ENCODE results near the gene GPNMB. TPM values are rescaled to one million over a fixed set of nuclear protein-coding genes. Genes with fewer than 3 reads are reported as not detected.
A peak's percentile ranks its signal among the peaks of the same experiment; 100 is the strongest.

Gene GPNMB
- total and polyA plus RNA-seq, 5 donors: 113 to 246 (median 190) TPM

- no peak overlapping the region for H3K27ac ChIP-seq (ENCODE audit: low read length)
- intact Hi-C loops (cut with DNase I): loop anchor here in 1 of 4 donors (10.0 kb wide), 1 partner anchor 83 kb away; the partner anchor contains the start of gene NUP42
Observed at GRCh38 chr7:23268167-23268566, 21.6 kb downstream of the GPNMB start.

GRCh38 chr7:23268746-23269145 lies 22.2 kb downstream of the GPNMB start:
- ATAC-seq (peak in 1 of 2 donors; percentile 40), DNase-seq (no peak)
- Histone ChIP-seq H3K4me1 (ENCODE audit: control insufficient read depth, insufficient read depth, low read length) (no peaks in the 10 kb centered on the region), H3K4me3 (ENCODE audit: low read length) (no peak overlapping the region), H3K27me3 (ENCODE audit: control insufficient read depth, insufficient read depth) (no peaks in the 10 kb centered on the region), H3K27ac (ENCODE audit: low read length) (no peak overlapping the region), H3K9me3 (ENCODE audit: control insufficient read depth, low read length) (no peaks in the 10 kb centered on the region)
- 82% methylated on average over 4 of the region's 4 CpGs for WGBS
- intact Hi-C loops (cut with DNase I): loop anchor here in 1 of 4 donors (10.0 kb wide), 1 partner anchor 84 kb away; the partner anchor contains the start of gene NUP42

More at GRCh38 chr7:23268167-23268566, 21.6 kb downstream of the GPNMB start:
- ATAC-seq (no peak), DNase-seq (no peak)
- H3K4me1 ChIP-seq (ENCODE audit: control insufficient read depth, insufficient read depth, low read length): no peaks in the 10 kb centered on the region
- no peak overlapping the region for H3K4me3 ChIP-seq (ENCODE audit: low read length)
- 98% methylated on average over 2 of the region's 2 CpGs for WGBS
- no peaks in the 10 kb centered on the region for H3K27me3 ChIP-seq (ENCODE audit: control insufficient read depth, insufficient read depth)
- no peaks in the 10 kb centered on the region for H3K9me3 ChIP-seq (ENCODE audit: control insufficient read depth, low read length)

DNA sequence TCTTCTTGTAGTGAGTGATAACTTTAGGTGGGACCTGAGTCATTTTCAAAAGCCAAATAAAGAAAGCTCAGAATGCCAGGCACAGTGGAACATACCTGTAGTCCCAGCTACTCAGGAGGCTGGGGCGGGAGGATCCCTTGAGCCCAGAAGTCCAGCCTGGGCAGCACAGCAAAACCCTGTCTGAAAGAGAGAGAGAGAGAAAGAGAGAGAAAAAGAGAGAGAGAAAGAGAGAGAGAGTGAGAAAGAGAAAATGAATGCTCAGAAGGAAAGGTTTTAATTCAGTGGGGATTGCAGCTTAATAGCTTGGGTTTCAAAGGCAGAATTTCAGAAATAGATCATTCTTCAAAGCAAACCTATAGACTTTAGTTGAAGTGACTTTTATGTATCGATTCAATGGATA lies 25.7 kb downstream of the GPNMB start:
- WGBS: 94% methylated on average over 2 of the region's 2 CpGs
- Histone ChIP-seq H3K4me3 (ENCODE audit: low read length) (no peak overlapping the region), H3K9me3 (ENCODE audit: control insufficient read depth, low read length) (no peaks in the 10 kb centered on the region), H3K27me3 (ENCODE audit: control insufficient read depth, insufficient read depth) (no peaks in the 10 kb centered on the region), H3K4me1 (ENCODE audit: control insufficient read depth, insufficient read depth, low read length) (no peaks in the 10 kb centered on the region), H3K27ac (ENCODE audit: low read length) (no peak overlapping the region)
- ATAC-seq (no peak), DNase-seq (no peak)
- intact Hi-C loops (cut with DNase I): loop anchor here in 1 of 4 donors (10.0 kb wide), 1 partner anchor 443 kb away; the partner anchor contains the start of gene STK31

DNA sequence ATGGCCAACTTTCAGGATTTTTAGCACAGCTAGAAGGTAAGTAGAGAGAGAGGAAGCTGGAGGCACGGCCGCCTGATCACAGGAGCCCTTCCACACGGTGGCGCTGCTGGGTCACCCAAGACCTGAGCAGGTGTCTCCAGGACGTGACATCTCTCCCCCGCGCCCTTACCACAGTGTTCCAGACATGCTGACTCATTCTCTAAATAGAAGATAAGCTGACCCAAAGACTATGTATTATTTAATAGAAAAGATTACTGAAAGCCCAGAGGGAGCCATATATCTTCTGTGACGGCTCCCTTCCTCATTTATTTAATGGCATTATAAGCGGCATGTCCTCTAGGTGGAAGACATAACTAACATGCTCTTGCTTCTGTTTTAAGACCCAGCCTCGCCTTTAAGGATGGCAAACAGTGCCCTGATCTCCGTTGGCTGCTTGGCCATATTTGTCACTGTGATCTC lies 26.6 kb downstream of the GPNMB start:
- Histone ChIP-seq H3K4me3 (ENCODE audit: low read length) (no peak overlapping the region), H3K9me3 (ENCODE audit: control insufficient read depth, low read length) (no peaks in the 10 kb centered on the region), H3K4me1 (ENCODE audit: control insufficient read depth, insufficient read depth, low read length) (no peaks in the 10 kb centered on the region), H3K27me3 (ENCODE audit: control insufficient read depth, insufficient read depth) (no peaks in the 10 kb centered on the region), H3K27ac (ENCODE audit: low read length) (no peak overlapping the region)
- intact Hi-C loops (cut with DNase I): loop anchor here in 1 of 4 donors (10.0 kb wide), 1 partner anchor 442 kb away; the partner anchor contains the start of gene STK31
- ATAC-seq: peak; percentile 85 to 92
- DNase-seq: peak; percentile 78 to 94 (median 90)
- 13% methylated on average over 11 of the region's 11 CpGs for WGBS

GRCh38 chr7:23275912-23276311 lies 29.3 kb downstream of the GPNMB start:
- intact Hi-C loops (cut with DNase I): loop anchor here in 1 of 4 donors (5.0 to 10.0 kb wide), 2 partner anchors 186 to 439 kb away; partner anchors contain the start of gene STK31
- ATAC-seq: no peak

DNA sequence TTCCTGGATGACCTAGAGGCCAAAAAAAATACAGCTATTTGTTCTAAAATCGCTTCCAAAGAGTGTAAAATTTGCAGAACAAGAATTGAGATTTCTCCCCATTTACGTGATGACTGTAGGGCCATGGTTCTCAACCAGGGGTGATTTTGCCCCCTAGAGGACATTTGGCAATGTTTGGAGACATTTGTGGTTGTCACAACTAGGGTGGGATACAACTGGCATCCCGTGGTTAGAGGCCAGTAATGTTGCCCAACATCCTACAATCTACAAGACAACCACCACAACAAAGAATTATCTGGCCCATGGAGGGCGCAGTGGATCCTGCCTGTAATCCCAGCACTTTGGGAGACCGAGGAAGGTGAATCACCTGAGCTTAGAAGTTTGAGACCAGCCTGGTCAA lies 29.8 kb downstream of the GPNMB start:
- Histone ChIP-seq H3K27ac (ENCODE audit: low read length) (no peak overlapping the region), H3K4me3 (ENCODE audit: low read length) (no peak overlapping the region), H3K27me3 (ENCODE audit: control insufficient read depth, insufficient read depth) (no peaks in the 10 kb centered on the region), H3K4me1 (ENCODE audit: control insufficient read depth, insufficient read depth, low read length) (no peaks in the 10 kb centered on the region), H3K9me3 (ENCODE audit: control insufficient read depth, low read length) (no peaks in the 10 kb centered on the region)
- 67% methylated on average over 5 of the region's 5 CpGs for WGBS
- DNase-seq: no peak
- intact Hi-C loops (cut with DNase I): loop anchor here in 1 of 4 donors (5.0 to 10.0 kb wide), 2 partner anchors 186 to 438 kb away; partner anchors contain the start of gene STK31
- no peak for ATAC-seq

More at GRCh38 chr7:23275912-23276311, 29.3 kb downstream of the GPNMB start:
- 85% methylated on average over 5 of the region's 5 CpGs for WGBS
- Histone ChIP-seq H3K4me3 (ENCODE audit: low read length) (no peak overlapping the region), H3K27ac (ENCODE audit: low read length) (no peak overlapping the region), H3K4me1 (ENCODE audit: control insufficient read depth, insufficient read depth, low read length) (no peaks in the 10 kb centered on the region), H3K27me3 (ENCODE audit: control insufficient read depth, insufficient read depth) (no peaks in the 10 kb centered on the region), H3K9me3 (ENCODE audit: control insufficient read depth, low read length) (no peaks in the 10 kb centered on the region)
- DNase-seq: no peak

- intact Hi-C loops (cut with DNase I): loop anchor here in 1 of 4 donors (5.0 to 10.0 kb wide), 2 partner anchors 185 to 438 kb away; partner anchors contain the start of gene STK31
- H3K27ac ChIP-seq (ENCODE audit: low read length): no peak overlapping the region
Observed at GRCh38 chr7:23276947-23277346, 30.4 kb downstream of the GPNMB start.

DNA sequence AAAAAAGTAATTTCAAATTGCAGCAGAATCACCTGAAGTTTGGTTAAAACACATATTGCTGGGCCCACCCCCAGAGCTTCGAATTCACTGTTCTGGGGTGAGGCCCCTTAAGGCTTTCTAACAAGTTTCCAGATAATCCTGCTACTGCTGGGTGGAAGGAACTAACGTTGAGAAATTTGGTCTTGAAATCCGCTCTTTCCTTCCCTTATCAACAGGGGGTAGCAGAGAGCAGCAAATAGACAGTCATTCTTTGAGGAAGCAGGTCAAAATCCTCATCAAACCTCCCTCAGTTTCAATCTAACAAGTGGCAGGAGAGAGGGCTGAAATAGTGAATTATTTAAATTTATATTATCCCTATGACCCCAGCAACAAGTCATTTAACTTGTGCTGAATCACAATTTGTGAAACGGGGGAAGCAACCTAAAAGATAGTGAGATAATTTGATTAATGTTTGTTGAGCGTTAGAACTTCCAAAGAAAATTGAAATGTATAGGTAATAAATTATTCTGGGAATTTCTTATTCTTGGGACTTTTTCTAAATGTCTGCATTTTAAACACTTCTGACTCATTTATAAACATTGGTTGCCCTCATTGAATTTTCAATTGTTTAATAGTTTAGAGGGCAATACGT lies 30.9 kb downstream of the GPNMB start:
- intact Hi-C loops (cut with DNase I): loop anchor here in 1 of 4 donors (5.0 to 10.0 kb wide), 2 partner anchors 185 to 437 kb away; partner anchors contain the start of gene STK31
- WGBS: 37% methylated on average over 6 of the region's 6 CpGs
- peak; percentile 22 to 58 for ATAC-seq

More at GRCh38 chr7:23276947-23277346, 30.4 kb downstream of the GPNMB start:
- Histone ChIP-seq H3K4me3 (ENCODE audit: low read length) (no peak overlapping the region), H3K4me1 (ENCODE audit: control insufficient read depth, insufficient read depth, low read length) (no peaks in the 10 kb centered on the region), H3K9me3 (ENCODE audit: control insufficient read depth, low read length) (no peaks in the 10 kb centered on the region), H3K27me3 (ENCODE audit: control insufficient read depth, insufficient read depth) (no peaks in the 10 kb centered on the region)
- WGBS: 84% methylated on average over 3 of the region's 3 CpGs
- ATAC-seq (no peak), DNase-seq (no peak)

DNA sequence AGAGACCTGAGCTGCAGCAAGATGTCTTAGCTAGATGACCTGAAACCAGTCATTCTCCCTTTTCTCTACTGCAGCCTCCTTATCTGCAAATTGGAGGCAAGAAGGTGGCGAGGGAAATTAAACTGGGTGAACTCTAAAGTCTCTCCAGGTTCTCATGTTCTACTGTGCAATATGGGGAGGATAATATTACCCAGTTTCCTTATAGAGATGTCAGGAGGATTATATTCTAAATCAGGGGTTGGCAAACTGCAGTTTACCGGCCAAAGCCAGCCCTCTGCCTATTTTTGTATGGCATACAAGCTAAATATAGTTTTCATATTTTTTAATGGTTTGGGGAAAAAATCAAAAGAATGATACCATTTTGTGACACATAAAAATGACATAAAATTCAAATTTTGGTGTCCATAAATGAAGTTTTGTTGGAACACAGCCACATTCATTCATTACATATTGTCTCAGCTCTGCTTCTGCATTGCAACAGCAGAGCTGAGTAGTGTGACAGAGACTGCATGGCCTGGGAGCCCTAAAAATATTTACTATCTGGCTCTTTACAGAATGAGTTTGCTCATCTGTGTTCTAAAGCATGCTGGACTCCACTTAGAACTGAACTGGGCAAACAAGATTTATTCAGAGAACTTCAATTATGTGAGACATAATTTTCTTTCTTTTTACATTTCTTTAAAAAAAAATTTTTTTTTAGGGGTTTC lies 33.4 kb downstream of the GPNMB start:
- WGBS: 94% methylated on average over 2 of the region's 2 CpGs
- Histone ChIP-seq H3K9me3 (ENCODE audit: control insufficient read depth, low read length) (no peaks in the 10 kb centered on the region), H3K27me3 (ENCODE audit: control insufficient read depth, insufficient read depth) (no peaks in the 10 kb centered on the region), H3K27ac (ENCODE audit: low read length) (no peak overlapping the region), H3K4me3 (ENCODE audit: low read length) (no peak overlapping the region), H3K4me1 (ENCODE audit: control insufficient read depth, insufficient read depth, low read length) (no peaks in the 10 kb centered on the region)
- DNase-seq (no peak), ATAC-seq (no peak)
- intact Hi-C loops (cut with DNase I): loop anchor here in 2 of 4 donors (5.0 to 10.0 kb wide), 2 partner anchors 182 to 435 kb away; partner anchors contain the start of gene STK31 (in 1 of the 2)

More for the DNA sequence above, 30.9 kb downstream of the GPNMB start:
- Histone ChIP-seq H3K4me1 (ENCODE audit: control insufficient read depth, insufficient read depth, low read length) (no peaks in the 10 kb centered on the region), H3K27me3 (ENCODE audit: control insufficient read depth, insufficient read depth) (no peaks in the 10 kb centered on the region), H3K4me3 (ENCODE audit: low read length) (no peak overlapping the region), H3K9me3 (ENCODE audit: control insufficient read depth, low read length) (no peaks in the 10 kb centered on the region), H3K27ac (ENCODE audit: low read length) (no peak overlapping the region)
- no peak for DNase-seq

GRCh38 chr7:23283086-23283485 lies 36.5 kb downstream of the GPNMB start:
- H3K27me3 ChIP-seq (ENCODE audit: control insufficient read depth, insufficient read depth): no peaks in the 10 kb centered on the region
- 95% methylated on average over 4 of the region's 4 CpGs for WGBS
- no peak for DNase-seq
- intact Hi-C loops (cut with DNase I): loop anchor here in 1 of 4 donors (5.0 kb wide), 1 partner anchor 179 kb away; no protein-coding TSS in a partner anchor
- H3K27ac ChIP-seq (ENCODE audit: low read length): no peak overlapping the region
- H3K4me3 ChIP-seq (ENCODE audit: low read length): no peak overlapping the region
- no peaks in the 10 kb centered on the region for H3K4me1 ChIP-seq (ENCODE audit: control insufficient read depth, insufficient read depth, low read length)
- no peak for ATAC-seq
- H3K9me3 ChIP-seq (ENCODE audit: control insufficient read depth, low read length): no peaks in the 10 kb centered on the region
